Islet precursor cell (in vitro differentiated cells): Measurements from ENCODE around the gene PLXNA4.

Experiments used
- DNase-seq: peaks from one replicate; pipeline ENCODE4 v3.0.0-alpha.2; 2018

The PLXNA4 gene

GRCh38 chr7:132499487-132499886, 76.8 kb downstream of the PLXNA4 start:
- no peak for DNase-seq

GRCh38 chr7:132499065-132499464, 77.2 kb downstream of the PLXNA4 start:
- DNase-seq = no peak

GRCh38 chr7:132498319-132498718, 78.0 kb downstream of the PLXNA4 start:
- no peak for DNase-seq

DNA sequence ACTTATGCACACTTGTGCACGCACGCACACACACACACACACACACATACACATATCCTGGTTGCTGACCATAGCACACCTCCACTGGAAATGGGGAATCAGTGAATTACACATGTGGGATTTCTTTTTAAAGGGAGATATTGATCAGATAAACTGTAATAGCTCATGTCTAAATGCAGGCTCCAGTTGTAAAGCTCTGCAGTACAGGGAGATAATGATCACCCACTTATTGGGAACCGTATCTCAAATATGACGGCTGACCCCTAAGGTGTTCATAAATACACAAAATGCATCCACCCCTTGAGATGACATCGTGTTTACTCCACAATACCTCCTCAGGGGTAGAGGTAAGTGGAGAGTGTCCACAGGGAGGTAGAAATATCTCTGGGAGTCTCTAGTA, 79.2 kb downstream of the PLXNA4 start:
- no peak for DNase-seq

GRCh38 chr7:132495936-132496335, 80.3 kb downstream of the PLXNA4 start:
- DNase-seq = no peak

- DNase-seq = no peak
Observed at GRCh38 chr7:132494474-132494873, 81.8 kb downstream of the PLXNA4 start.

- DNase-seq = peak; percentile 86
Observed at GRCh38 chr7:132492823-132493445, 83.3 kb downstream of the PLXNA4 start.

DNA sequence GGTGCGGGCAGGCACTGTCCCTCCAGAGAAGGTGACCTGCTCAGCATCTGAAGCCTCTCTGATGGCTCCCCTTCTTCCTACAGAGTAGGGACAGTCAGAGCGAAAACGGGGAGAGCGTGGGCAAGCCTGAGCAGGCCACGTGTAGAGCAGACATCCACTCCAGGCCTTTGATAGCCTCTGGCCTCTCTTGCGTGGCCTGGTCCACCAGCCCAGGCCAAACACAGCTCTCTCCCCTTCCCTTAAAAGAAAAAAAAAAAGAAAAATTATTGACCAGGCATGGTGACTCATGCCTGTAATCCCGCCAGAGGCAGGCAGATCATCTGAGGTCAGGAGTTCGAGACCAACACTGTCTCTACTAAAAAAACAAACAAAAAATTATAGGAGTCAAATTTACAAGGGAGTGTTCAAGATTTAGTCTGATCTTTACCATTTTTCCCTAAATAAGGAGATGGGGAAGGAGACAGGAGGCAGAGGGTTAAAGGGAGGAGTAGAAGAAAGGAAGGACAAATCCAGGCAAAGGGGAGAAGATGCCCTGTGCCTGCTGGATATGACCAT, 84.8 kb downstream of the PLXNA4 start:
- DNase-seq = no peak

- DNase-seq = no peak
Observed at GRCh38 chr7:132490474-132490873, 85.8 kb downstream of the PLXNA4 start.

DNA sequence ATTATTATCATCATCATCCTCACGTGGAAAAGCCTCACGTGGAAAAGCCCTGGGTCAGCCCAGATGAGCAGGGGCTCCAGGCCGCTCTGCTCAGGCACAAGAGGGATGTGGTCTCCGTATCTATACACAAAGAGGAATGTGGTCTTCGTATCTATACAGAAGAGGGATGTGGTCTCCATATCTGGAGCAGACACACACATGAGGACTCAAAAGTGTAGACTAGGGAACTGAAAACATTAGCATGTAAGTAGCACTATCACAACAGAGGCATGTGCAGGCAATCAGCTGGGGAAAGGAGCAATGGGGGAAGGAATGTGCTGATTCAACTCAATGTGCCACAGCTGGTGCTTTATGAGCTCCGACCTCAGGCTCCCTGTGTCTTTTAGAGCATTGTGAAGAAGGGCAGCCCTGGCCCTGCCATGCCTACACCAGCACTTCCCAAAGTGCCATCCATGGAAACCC, 86.5 kb downstream of the PLXNA4 start:
- no peak for DNase-seq

- DNase-seq = peak; percentile 81
Observed at GRCh38 chr7:132488634-132489302, 87.5 kb downstream of the PLXNA4 start.

DNA sequence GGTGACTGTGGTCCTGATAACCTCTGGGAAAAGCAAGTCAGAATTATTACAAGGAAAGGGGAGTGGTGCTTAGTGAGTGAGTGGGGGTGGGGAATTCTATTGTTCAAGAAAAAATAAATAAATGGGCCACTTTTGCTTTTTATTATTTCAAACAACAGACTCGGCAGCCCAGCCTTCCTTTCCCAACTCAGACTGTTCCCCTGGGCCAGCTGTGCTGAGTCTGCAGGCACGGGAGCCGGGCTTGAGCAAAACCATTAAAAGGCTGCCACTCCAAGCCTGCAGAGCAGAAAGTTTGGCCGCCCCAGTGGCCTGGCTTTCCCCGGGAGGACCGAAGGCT, 90.0 kb downstream of the PLXNA4 start:
- DNase-seq = no peak

GRCh38 chr7:132485600-132486273, 90.5 kb downstream of the PLXNA4 start:
- DNase-seq = no peak

GRCh38 chr7:132485136-132485535, 91.1 kb downstream of the PLXNA4 start:
- no peak for DNase-seq

- DNase-seq = no peak
Observed at GRCh38 chr7:132482866-132483265, 93.4 kb downstream of the PLXNA4 start.

GRCh38 chr7:132480534-132480933, 95.7 kb downstream of the PLXNA4 start:
- DNase-seq = no peak

GRCh38 chr7:132476541-132476940, 99.7 kb downstream of the PLXNA4 start:
- no peak for DNase-seq

DNA sequence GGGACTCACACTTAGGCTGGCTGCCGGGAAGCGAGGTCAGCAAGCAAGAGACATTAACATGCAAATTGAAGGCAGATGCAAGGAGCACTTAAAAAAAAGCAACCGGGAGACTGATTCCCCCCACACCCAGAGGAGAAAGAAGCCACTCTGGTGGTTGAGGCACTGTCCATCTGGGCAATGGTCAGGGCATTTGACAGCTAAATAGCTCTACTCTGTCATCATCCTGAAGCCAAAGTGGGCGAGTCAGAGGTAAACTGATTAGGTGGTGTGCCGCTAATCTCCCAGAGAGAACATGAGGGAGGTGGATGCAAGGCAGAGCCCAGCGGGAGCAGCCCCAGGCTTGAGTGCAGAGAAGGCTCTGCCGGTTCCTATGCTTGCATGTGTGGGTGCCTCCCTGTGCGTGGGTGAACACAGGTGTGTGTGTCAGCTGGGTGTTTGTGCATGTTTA, 100.6 kb downstream of the PLXNA4 start:
- DNase-seq = no peak

DNA sequence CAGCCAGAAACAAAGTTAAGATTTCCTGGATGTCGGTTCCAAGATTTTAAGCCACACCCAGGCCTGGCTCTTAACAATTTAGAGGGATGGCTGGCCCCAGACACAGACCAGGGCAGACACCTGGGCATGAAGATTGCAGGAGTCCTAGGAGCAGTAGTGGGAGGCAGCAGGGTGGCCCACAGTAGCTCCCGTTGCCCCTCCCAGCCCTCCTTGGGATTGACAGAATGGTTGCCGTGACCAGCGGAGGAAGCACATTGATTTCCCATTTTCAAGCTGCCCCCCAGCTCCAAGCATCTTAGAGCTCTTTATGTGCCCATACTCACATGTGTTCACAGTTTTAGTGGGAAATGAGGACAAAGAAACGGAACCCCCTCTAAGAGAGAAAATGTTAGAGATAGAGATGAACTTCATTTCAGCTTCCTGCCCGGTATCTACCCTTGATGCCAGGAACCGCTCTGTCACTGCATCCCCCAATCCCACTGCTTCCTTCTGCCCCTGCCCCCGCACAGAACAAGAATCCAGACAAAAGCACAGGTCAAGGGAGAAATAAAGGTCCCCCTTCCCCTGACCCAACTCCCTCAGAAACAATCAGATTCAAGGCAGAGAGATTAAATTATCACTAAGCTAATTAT, 101.1 kb downstream of the PLXNA4 start:
- DNase-seq = no peak

GRCh38 chr7:132472463-132473120, 103.7 kb downstream of the PLXNA4 start:
- peak; percentile 98 for DNase-seq

DNA sequence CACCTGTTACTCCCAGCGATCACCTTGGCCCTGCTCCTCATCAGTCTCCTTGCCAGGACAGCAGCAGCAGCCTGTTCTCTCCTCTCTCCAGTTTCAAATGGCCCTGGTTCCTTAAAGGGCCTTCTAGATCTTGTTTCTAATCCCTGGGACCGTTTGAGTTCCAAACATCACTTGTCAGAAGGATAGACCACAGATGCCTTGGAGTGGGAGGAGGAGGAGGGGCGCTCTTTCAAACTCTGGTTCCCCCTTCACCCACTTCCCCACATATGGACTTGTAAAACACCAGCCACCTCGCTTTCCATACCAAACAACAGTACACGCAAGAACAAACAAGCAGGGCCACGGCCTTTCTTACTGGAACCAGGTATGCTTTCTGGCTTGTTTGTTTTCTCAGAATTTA, 104.8 kb downstream of the PLXNA4 start:
- DNase-seq = no peak

GRCh38 chr7:132469681-132470080, 106.6 kb downstream of the PLXNA4 start:
- no peak for DNase-seq

GRCh38 chr7:132469264-132469663, 107.0 kb downstream of the PLXNA4 start:
- DNase-seq = no peak
